ENCODE results near the gene C1S. TPM values are rescaled to one million over a fixed set of nuclear protein-coding genes. Genes with fewer than 3 reads are reported as not detected.

C1S gene
- total and polyA plus RNA-seq, 9 of the 15 experiments (the other 6 are each of a cell fraction or from before 2014, with no cell fraction given), result 0.08 to 0.84 (median 0.27) TPM

- no peak for TF ChIP-seq AFF4 (CRISPR knock-in tag; IDR thresholded peaks at IDR 0.05)
- TF ChIP-seq HINFP (tag; conservative IDR thresholded peaks at IDR 0.05; ENCODE audit: low read depth), result no peak
- no peak for TF ChIP-seq PHF20 (IDR thresholded peaks at IDR 0.05; ENCODE audit: partially characterized antibody)
These were observed 44.8 kb upstream of the C1S start (continued) for GRCh38 chr12:7015555-7016370.

Measured in K562 (cell line).